BJ (cell line): ENCODE results near the gene ZNF697. TPM values are rescaled to one million over a fixed set of nuclear protein-coding genes. Genes with fewer than 3 reads are reported as not detected.

Experiments used
- CTCF ChIA-PET: fragments of 350-600 bp; formaldehyde crosslinking; extraction: SDS; loops from one replicate; lab custom pipeline; 2021; ENCODE audit warnings: antibody characterized with exemption, inconsistent platforms; lab: Yijun Ruan, JAX
- POLR2A ChIA-PET: fragments of 300-600 bp; sonication (Branson Sonifier 250); formaldehyde crosslinking; extraction: SDS; loops from one replicate; lab custom pipeline; 2021; ENCODE audit warnings: antibody characterized with exemption; lab: Charles Lee
- DNase-seq: peaks from one replicate; pipeline ENCODE4 v3.0.0-alpha.2; 2011; ENCODE audit warnings: low read depth
- H3K27me3 ChIP-seq: 2 replicates; pipeline ENCODE4 v1.6.0; 2011; ENCODE audit warnings: low read length; ENCODE audit not compliant: control insufficient read depth, insufficient read depth
- H3K36me3 ChIP-seq: 2 replicates; pipeline ENCODE4 v1.5.1; 2011; ENCODE audit warnings: low read length; ENCODE audit not compliant: control insufficient read depth, insufficient read depth
- H3K4me3 ChIP-seq: 2 replicates; pipeline ENCODE4 v1.5.1; 2011; ENCODE audit warnings: low read depth, mild to moderate bottlenecking, control low read depth, low read length
- polyA plus RNA-seq: library from polyadenylated mRNA; depleted of rRNA; stranded (reverse); fragments of >200 nt; gene quantifications from 2 replicates; pipeline ENCODE4 v1.2.3, GENCODE V29; 2011
- TF ChIP-seq, protein P1 (sequence below): IDR thresholded peaks from 2 replicates; pipeline ENCODE4 v1.5.1; 2011; ENCODE audit warnings: low read depth, mild to moderate bottlenecking, control low read depth, inconsistent platforms, low read length, moderate library complexity; ENCODE audit not compliant: insufficient read depth

ZNF697 gene
- polyA plus RNA-seq, 1 experiment = 3.2 TPM

DNA sequence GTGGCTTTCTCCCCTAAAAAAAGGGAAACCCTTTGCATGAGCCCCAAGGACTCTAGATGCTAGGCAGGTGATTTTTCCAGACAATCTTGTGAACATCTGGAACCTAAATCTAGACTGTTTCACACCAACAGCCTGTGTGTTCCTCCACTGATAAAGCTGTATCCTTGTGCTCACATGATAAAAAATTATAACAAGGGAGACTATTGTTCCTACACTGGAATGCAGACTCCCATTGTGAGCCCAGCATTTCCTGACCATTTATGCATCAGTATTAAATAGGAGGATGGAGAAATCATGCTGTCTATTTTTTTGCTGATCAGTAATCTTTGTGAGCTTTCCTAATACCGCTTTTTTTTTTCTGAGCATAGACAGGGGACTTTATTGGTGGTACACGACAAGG, 52.5 kb downstream of the ZNF697 start:
- ChIA-PET CTCF (interaction anchor here (0.6 to 1.4 kb wide), 3 partner anchors 9 to 80 kb away, joined by 3 to 5 read pairs (median 3); no protein-coding TSS in a partner anchor), POLR2A (no interaction called here)
- no peaks in the 10 kb centered on the region for H3K36me3 ChIP-seq
- no peaks in the 10 kb centered on the region for H3K27me3 ChIP-seq
- no peak overlapping the region for H3K4me3 ChIP-seq
- no peak for DNase-seq
- TF ChIP-seq, protein P1, sequence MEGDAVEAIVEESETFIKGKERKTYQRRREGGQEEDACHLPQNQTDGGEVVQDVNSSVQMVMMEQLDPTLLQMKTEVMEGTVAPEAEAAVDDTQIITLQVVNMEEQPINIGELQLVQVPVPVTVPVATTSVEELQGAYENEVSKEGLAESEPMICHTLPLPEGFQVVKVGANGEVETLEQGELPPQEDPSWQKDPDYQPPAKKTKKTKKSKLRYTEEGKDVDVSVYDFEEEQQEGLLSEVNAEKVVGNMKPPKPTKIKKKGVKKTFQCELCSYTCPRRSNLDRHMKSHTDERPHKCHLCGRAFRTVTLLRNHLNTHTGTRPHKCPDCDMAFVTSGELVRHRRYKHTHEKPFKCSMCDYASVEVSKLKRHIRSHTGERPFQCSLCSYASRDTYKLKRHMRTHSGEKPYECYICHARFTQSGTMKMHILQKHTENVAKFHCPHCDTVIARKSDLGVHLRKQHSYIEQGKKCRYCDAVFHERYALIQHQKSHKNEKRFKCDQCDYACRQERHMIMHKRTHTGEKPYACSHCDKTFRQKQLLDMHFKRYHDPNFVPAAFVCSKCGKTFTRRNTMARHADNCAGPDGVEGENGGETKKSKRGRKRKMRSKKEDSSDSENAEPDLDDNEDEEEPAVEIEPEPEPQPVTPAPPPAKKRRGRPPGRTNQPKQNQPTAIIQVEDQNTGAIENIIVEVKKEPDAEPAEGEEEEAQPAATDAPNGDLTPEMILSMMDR = no peak

DNA sequence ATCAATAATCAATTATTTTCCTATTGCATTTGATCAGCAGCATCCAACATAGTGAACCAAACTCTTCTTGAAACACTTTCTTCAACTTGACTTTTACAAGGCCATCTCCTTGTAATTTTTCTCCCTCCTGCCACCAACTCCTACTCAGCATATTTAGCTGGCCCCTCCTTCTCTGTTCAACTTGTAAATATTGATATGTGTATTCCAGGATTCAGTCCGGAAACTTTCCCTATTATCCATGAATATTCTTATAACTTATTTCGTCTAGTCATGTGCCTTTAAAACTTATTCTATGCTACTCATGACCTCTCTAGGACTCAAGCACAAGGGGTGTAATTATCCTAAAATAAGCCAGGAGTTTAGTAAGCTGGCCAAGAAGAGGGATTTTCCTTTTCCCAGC, 52.9 kb downstream of the ZNF697 start:
- TF ChIP-seq, protein P1 = no peak

DNA sequence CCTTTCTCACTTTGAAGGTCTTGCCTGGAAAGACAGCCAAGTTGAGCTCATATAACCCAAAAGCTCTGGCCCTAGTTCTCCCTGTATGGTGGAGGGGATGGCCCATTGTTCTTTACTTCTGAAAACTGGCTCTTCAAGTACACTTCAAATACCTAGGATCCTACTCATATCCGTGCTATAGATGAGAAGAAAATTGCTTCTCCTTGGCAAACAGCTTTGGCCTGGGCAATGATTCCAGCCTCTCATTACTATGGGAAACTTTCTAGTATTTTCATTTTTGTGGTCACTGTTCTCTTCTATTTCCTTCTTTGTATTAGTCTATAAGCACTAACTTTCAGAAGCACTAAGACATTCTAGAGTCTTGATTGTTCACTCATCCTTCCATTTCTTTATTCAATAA, 53.7 kb downstream of the ZNF697 start:
- POLR2A ChIA-PET = no interaction called here
- no peak for DNase-seq
- no peak overlapping the region for H3K4me3 ChIP-seq
- H3K36me3 ChIP-seq = no peaks in the 10 kb centered on the region
- CTCF ChIA-PET = no interaction called here
- TF ChIP-seq, protein P1 = no peak
- no peaks in the 10 kb centered on the region; the same call in 1 of the 2 replicates for H3K27me3 ChIP-seq

More for the DNA sequence above, 52.9 kb downstream of the ZNF697 start:
- POLR2A ChIA-PET = no interaction called here
- no peaks in the 10 kb centered on the region; the same call in 1 of the 2 replicates for H3K27me3 ChIP-seq
- CTCF ChIA-PET = interaction anchor here (0.6 to 1.4 kb wide), 2 partner anchors 12 to 81 kb away, joined by 3 to 5 read pairs; no protein-coding TSS in a partner anchor
- no peak for DNase-seq
- no peak overlapping the region for H3K4me3 ChIP-seq
- no peaks in the 10 kb centered on the region for H3K36me3 ChIP-seq

DNA sequence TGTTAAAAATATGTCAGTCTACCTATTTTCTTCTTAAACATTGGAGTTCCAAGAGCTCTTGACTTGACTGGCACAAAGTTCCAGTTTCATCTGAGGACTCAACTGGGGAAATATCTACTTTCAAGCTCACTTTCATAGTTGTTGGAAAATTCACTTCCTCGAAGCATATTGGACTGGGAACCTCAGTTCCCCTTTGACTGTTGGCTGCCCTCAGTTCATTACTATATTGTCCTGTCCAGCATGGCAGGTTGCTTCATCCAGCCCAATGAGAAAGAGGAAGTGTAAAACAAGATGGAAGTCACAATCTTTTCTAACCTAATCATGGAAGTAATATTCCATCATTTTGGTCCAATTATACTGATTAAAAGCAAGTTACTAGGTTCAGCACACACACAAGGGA, 54.3 kb downstream of the ZNF697 start:
- DNase-seq = no peak
- TF ChIP-seq, protein P1 = no peak
- CTCF ChIA-PET = interaction anchor here (1.0 to 1.1 kb wide), 2 partner anchors 10 to 18 kb away, joined by 3 read pairs; no protein-coding TSS in a partner anchor
- no peak overlapping the region for H3K4me3 ChIP-seq
- POLR2A ChIA-PET = no interaction called here
- H3K36me3 ChIP-seq = no peaks in the 10 kb centered on the region
- peaks cover 1% of the 10 kb centered on the region for H3K27me3 ChIP-seq

DNA sequence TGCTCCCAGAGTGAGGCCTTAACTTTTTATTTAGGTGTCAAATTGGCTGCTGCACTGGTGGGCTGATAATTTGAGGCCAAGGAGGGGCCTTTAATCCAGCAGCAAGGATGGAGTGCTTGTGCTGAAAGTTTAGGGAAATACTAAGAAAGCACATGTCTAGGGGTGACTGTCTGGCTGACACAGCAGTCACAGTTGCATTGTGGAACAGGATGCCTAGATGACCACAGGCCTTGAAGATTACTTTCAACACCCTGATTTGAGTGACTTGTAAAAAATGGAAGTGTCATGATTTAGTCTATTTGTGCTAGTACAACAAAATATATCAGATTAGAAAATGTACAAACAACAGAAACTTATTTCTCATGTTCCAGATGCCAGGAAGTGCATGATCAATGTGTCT, 57.7 kb downstream of the ZNF697 start:
- Histone ChIP-seq H3K4me3 (no peak overlapping the region), H3K27me3 (peaks cover 3% of the 10 kb centered on the region), H3K36me3 (no peaks in the 10 kb centered on the region)
- POLR2A ChIA-PET = no interaction called here
- DNase-seq = no peak
- TF ChIP-seq, protein P1 = no peak
- CTCF ChIA-PET = no interaction called here
